ENCODE results near the gene PSMC1.

PSMC1 gene

GRCh38 chr14:90293766-90294730 is 37.7 kb downstream of the PSMC1 start:
- no peak for DNase-seq (ENCODE audit: low spot score)
- no peak overlapping the region for H3K27ac ChIP-seq
- no peak for TF ChIP-seq CTCF (conservative IDR thresholded peaks at IDR 0.05; ENCODE audit: low read depth)
- CTCF ChIA-PET = no interaction called here
- POLR2A ChIA-PET (ENCODE audit: low non-redundant PET) = no interaction called here

- H3K27ac ChIP-seq = no peak overlapping the region
- CTCF ChIA-PET = no interaction called here
- TF ChIP-seq CTCF (conservative IDR thresholded peaks at IDR 0.05; ENCODE audit: low read depth) = no peak
- POLR2A ChIA-PET (ENCODE audit: low non-redundant PET) = no interaction called here
- DNase-seq (ENCODE audit: low spot score) = no peak
These were observed 38.5 kb downstream of the PSMC1 start for GRCh38 chr14:90294872-90295271.

GRCh38 chr14:90295870-90296516 is 39.6 kb downstream of the PSMC1 start:
- H3K27ac ChIP-seq = no peak overlapping the region
- TF ChIP-seq CTCF (conservative IDR thresholded peaks at IDR 0.05; ENCODE audit: low read depth) = no peak
- DNase-seq (ENCODE audit: low spot score) = no peak
- POLR2A ChIA-PET (ENCODE audit: low non-redundant PET) = no interaction called here
- CTCF ChIA-PET = no interaction called here

GRCh38 chr14:90296641-90297040 is 40.3 kb downstream of the PSMC1 start:
- ChIA-PET POLR2A (ENCODE audit: low non-redundant PET) (no interaction called here), CTCF (no interaction called here)
- H3K27ac ChIP-seq = no peak overlapping the region
- DNase-seq (ENCODE audit: low spot score) = no peak
- no peak for TF ChIP-seq CTCF (conservative IDR thresholded peaks at IDR 0.05; ENCODE audit: low read depth)

GRCh38 chr14:90297876-90298629 is 41.7 kb downstream of the PSMC1 start:
- no peak for DNase-seq (ENCODE audit: low spot score)
- H3K27ac ChIP-seq = no peak overlapping the region
- TF ChIP-seq CTCF (conservative IDR thresholded peaks at IDR 0.05; ENCODE audit: low read depth) = no peak
- ChIA-PET CTCF (no interaction called here), POLR2A (ENCODE audit: low non-redundant PET) (no interaction called here)

- ChIA-PET CTCF (interaction anchor here (0.6 to 0.8 kb wide), 2 partner anchors 15 to 483 kb away, joined by 3 to 4 read pairs; no protein-coding TSS in a partner anchor), POLR2A (ENCODE audit: low non-redundant PET) (no interaction called here)
- no peak for DNase-seq (ENCODE audit: low spot score)
- no peak for TF ChIP-seq CTCF (conservative IDR thresholded peaks at IDR 0.05; ENCODE audit: low read depth)
- H3K27ac ChIP-seq = no peak overlapping the region
These were observed 43.1 kb downstream of the PSMC1 start for GRCh38 chr14:90299408-90299807.
